Glomerular visceral epithelial cell (primary cell): ENCODE results near the gene SH3PXD2A.
"Not testable (repeated sequence)": the region's sequence is repeated elsewhere in the genome, so short reads cannot be mapped to it uniquely, and the experiment has no call there.

Source experiments
- DNase-seq: peaks from one replicate; pipeline ENCODE4 v3.0.0-alpha.2; 2016; ENCODE audit errors: extremely low spot score

SH3PXD2A gene

GRCh38 chr10:103767756-103768155 is 87.6 kb downstream of the SH3PXD2A start:
- no peak for DNase-seq

DNA sequence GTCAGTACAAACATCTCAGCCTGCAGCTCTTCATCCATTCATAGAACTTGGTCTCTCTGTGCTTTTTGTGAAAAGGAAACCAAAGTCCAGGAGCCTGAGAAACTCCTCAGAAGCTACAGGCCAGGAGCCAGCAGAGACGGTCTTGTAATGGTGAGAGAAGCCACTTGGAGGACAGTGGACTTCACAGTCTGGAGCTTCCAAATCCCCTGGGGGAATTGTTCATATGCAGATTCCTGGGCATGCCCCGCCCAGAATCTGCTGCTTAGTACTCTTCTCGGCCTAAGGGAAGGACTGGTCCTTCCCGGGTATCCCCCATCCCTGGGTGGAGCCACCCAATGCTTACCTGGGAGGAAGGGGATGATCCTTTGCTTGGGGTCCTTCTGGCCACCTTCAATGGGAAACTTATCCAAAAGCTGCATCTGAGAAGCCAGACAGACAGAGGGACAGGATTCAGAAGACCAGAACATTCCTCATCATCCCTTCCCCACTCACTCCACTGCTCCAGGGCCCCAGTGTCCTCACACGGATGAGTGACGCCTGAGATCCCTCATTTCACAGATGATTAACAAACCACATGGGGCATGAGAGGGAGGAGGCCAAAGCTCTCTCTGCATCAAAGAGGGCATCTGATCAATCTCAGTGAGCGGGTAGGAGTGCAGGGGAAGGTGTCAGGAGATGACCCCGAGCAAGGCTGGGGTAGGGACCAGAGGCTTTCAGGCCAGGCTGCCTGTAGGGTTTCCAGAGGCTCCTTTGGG is 88.4 kb downstream of the SH3PXD2A start:
- DNase-seq, result peak; percentile 83

- peak; percentile 83 for DNase-seq
These were observed 89.4 kb downstream of the SH3PXD2A start for GRCh38 chr10:103765981-103766380.

- peak; percentile 59 for DNase-seq
These were observed 90.2 kb downstream of the SH3PXD2A start for GRCh38 chr10:103765168-103765567.

- no peak for DNase-seq
These were observed 90.9 kb downstream of the SH3PXD2A start for GRCh38 chr10:103764296-103765088.

- no peak for DNase-seq
These were observed 91.8 kb downstream of the SH3PXD2A start for GRCh38 chr10:103763374-103764202.

GRCh38 chr10:103762916-103763315 is 92.5 kb downstream of the SH3PXD2A start:
- no peak for DNase-seq

DNA sequence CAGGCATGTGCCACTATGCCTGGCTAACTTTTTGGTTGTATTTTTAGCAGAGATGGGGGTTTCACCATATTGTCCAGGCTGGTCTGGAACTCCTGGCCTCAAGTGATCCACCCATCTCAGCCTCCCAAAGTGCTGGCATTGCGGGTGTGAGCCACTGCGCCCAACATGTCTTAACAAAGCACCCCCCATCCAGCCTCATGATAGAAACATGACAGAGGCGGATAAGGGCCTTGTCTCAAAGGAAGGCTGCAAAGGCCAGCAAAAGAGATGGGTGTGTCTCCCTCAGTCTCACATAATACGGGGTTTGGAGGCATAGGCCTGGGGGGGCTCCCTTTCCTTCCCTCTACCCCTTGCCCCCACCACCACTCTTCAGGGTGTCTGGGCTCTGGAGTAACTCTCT is 93.2 kb downstream of the SH3PXD2A start:
- DNase-seq, result no peak

DNA sequence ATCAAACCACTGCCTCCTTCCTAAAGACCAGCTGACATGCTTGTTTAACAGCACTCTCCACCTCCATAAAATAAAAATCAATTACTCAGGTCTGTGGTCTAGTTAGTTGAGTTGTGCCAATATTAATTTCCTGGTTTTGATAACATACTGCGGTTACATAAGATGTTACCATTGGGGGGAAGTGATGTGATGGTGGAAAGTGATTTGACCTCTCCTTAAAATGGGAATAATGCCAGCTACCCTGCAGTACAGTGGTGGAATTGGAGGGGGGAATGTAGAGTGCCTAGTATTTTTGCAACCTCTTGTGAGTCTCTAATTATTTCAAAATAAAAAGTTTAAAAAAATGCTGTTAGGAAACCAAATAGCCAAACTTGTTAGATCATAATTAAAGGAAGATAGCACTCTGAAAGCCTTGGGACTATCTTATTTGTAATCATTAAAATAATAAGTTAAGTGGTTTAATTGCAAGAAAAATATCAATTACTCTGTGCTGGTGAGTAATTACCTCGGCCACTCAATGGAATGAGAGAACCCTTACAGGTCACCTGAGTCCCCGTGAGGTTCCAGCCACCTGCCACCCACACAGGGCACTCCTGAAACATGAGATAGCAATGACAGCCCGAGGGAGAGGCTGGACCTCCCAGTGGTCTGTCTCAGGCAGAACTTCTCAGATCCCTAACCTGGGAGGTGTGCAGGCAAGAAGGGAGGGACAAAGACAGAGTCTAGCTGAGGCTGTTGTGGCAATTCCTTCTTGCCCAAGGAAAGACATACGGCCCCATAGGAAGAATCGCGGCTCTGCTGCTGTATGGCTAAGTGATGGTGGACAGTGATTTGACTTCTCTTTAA is 94.1 kb downstream of the SH3PXD2A start:
- no peak for DNase-seq

GRCh38 chr10:103760233-103760632 is 95.1 kb downstream of the SH3PXD2A start:
- DNase-seq, result not testable (repeated sequence)

DNA sequence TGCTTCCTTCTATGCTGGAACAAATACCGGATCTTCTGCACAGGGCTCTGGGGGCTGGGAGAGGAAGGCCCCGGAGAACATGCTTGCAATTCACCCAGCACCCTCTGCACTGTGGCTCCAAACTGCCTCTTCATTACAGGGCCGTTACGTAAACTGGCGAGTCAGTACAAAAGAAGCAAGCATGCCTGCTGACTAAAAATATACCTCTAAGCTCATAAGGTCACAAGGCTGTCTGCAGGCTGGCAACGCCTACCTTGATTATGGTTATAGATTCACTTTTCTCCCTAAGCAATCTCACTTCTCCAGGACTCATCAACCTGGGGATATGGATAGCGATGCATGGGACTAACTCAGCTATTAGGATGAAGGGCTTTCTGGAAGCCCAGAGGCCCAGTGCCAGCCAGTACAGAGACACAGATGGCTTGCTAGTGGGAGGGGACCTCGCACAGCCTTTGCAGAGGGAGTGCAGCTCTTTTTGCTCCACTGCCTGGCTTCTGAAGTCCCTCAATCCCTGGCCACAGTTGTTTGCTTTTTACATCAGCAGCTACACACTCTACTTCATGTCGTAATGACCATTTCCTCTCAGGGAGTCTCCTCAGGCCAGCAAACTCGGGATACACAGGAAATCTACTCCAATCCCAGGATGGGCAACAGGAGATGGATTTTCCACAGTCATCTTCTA is 96.1 kb downstream of the SH3PXD2A start:
- DNase-seq, result peak; percentile 53

- peak; percentile 63 for DNase-seq
These were observed 97.1 kb downstream of the SH3PXD2A start for GRCh38 chr10:103758294-103758681.

- DNase-seq, result peak; percentile 92
These were observed 97.7 kb downstream of the SH3PXD2A start for GRCh38 chr10:103757531-103758293.

- DNase-seq, result no peak
These were observed 99.0 kb downstream of the SH3PXD2A start for GRCh38 chr10:103756277-103756869.

DNA sequence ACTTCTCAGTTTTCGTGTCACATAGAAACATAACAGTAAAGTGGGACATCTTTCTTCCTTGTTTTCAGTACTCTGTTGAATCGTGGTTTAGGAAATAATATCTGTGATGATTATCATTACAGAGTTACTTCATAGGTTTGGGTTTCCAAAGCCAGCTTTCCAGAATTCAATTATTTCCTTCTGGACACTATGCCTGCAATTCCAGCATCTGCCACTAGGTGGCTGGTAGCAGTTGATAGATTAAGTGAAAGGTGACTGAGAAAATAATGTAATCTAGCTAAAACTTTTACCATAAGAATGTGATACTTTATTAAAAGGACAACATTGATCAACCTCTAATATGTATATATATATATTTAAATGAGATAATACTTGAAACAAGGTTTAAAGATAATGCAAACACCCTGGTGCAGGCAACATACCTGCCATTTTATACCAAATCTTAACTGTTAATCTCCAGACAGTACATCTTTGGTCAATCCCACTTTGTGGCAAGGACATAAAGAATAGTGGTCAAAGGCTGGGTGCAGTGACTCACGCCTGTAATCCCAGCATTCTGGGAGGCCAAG is 102.6 kb downstream of the SH3PXD2A start:
- no peak for DNase-seq

DNA sequence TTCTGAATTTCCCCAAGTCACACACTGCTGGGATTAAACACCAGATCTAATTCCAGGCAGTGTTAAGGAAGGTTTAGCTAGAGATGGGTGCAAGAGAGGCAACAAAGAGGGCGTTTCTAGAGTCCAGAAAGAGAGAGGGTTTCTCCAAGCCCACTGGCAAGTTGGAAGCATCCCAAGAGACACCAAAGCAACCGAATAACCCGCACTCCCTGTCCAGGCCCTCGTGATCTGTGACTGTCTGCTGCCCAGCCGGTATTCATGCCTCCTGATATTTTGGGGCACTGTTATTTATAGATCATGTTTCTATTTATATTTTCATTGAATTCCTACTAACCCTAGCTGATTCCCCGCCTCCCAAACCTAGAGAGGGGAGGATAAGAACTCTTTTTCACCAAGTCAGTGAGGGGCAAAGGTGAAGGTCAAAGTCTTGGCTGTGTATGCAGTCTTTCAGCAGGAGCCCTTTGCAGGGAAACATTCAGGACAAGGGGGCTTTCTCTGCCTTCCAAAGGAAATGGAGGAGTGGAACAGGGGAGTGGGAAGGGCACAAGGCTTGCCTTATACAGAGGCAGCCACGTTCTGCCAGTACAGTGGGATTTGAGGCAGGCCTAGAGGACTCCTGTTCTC is 103.6 kb downstream of the SH3PXD2A start:
- no peak for DNase-seq

DNA sequence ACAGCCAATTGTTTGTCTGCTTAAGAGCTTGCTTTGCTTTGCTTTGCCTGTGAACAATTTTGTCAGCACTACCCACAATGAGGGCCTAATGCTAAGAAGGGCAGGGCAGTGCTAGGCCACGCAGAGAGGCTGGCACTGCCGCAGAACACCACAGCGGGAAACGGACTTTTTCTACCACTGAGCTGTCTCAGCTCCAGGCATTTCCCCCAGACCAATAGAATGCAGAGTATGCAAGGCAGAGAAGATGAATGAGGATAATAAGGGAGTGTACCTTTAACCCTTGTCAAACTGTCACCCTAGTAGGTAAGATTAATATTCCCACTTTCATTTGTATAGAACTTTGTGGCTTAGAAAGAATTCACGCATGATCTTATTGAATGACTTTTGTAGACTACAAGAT is 104.5 kb downstream of the SH3PXD2A start:
- DNase-seq, result no peak

DNA sequence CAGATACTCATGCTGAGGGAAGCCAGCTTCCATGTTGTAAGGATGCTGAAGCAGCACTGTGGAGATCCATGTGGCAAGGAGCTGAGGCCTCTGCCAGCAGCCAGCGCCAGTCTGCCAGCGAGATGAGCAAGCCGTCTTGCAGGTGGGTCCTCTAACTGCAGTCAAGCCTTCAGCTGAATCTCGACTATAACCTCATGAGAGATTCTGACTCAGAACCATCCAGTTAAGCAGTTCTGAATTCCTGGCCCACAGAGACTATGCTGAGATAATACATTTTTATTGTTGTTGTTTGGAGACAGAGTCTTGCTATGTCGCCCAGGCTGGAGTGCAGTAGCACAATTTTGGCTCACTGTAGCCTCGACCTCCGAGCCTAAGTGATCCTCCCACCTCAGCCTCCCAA is 105.6 kb downstream of the SH3PXD2A start:
- DNase-seq, result no peak

DNA sequence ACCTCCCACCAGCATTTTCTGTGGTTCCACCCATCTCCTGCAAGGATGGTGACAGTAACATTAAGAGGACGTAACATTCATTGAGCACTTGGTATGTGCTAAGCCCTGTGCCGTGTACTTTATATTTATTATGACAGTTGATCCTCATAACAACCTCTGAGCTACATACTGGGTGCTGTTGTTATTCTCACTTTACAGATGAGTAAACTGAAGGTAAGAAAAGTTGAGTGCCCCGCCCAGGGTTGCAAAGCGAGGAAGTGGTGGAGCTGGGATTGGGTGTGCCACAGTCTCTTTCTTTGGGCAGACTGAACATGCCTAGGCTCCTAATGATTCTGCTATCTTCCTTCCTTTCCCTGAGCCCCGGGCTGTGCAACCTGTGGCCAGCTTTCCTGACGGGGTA is 107.4 kb downstream of the SH3PXD2A start:
- DNase-seq, result no peak
